ENCODE results near the gene EML5.

GRCh38 chr14:88765130-88765529, 27.6 kb downstream of the EML5 start:
- TF ChIP-seq EZH2 (IDR thresholded peaks at IDR 0.05; ENCODE audit: borderline replicate concordance) (no peak), CTCF (IDR thresholded peaks at IDR 0.05; ENCODE audit: poor library complexity) (no peak)
